GM12892 (cell line): ENCODE results near the gene HSDL2.

Source experiments
- POLR2A ChIP-seq: IDR thresholded peaks from 2 replicates; pipeline ENCODE4 v1.6.1; 2011; ENCODE audit warnings: low read depth, low read length, control low read depth
- POLR2AphosphoS5 ChIP-seq: IDR thresholded peaks from 2 replicates; pipeline ENCODE4 v1.6.1; 2011; ENCODE audit warnings: low read depth, low read length, control low read depth

GRCh38 chr9:112371060-112371459 is 8.8 kb upstream of the HSDL2 start:
- TF ChIP-seq POLR2AphosphoS5 (no peak), POLR2A (no peak)
